HG02763 (cell line): ENCODE measurements around the gene SRRM1.
"Not testable (repeated sequence)": the region's sequence is repeated elsewhere in the genome, so short reads cannot be mapped to it uniquely, and the experiment has no call there.

Source experiments
- ATAC-seq: cut with Tn5 transposase; IDR thresholded peaks from one replicate; pipeline ENCODE4 v1.9.1; 2021; ENCODE audit warnings: mild to moderate bottlenecking, moderate library complexity; ENCODE audit not compliant: unreplicated experiment

Gene SRRM1

DNA sequence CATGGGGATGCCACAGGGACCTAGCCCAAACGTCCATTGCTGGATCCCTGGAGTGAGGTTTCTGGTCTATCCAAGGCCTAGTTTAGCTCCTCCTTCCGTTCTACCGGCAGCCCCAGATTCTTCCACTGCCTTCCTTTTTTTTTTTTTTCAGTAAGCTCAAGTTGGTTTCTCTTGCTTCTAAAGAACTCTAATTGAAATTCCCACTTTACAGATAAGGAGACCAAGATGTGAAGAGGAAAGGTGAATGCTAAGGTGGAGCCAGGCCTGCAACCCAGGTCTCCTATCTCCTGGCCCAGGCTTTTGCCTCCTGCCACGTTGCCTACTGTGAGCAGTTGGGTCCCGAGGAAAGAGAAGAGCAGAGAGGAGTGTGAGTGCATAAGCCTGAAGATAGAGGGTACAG, 70.6 kb downstream of the SRRM1 start:
- ATAC-seq, result no peak

DNA sequence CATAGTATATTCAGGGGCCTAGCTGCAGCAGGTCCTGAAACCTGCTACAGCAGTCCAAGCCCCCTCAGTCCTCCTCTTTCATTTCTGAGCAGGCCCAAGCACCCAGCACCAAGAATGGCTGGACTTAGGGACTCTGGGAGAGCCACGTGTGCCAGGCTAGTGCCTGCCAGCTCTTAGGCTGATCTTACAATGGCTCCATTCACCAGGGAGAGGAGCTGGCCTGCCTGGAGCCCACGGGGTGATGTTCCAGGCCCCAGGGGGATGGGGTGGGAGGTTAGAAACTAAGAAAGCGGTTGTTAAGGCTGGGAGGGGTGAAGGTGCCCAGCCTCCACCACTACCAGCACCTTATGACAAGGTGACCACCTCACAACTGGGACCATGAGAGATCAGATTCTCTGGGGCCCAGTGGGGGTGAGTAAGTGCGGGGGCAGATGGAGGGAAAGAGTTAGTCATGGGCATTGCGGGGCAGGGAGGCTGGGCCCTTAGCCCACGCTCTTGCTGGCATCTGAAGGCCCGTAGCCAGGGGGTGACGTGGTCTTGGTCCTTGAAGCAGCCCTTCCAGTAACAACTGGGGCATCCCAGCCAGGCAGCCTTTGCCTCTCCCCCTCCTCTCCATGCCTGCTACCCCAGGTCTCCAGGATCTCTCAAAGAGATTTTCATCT, 71.9 kb downstream of the SRRM1 start:
- no peak for ATAC-seq

DNA sequence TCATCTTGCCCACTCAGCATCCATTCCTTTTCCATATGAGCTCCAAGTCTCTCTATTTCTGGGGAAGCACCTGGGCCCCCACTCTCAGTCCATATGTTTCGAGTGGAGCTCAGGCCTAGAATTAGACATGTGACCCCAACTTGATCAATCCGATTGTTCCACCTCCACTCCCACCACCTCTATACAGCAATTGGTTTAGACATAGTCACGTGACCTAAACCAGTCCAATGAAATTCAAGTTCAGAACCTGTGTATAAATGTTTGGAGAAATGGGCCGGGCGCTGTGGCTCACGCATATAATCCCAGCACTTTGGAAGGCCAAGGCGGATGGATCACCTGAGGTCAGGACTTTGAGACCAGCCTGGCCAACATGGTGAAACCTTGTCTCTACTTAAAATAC, 72.6 kb downstream of the SRRM1 start:
- no peak for ATAC-seq

GRCh38 chr1:24717887-24718650, 75.0 kb downstream of the SRRM1 start:
- ATAC-seq, result no peak

GRCh38 chr1:24720152-24720551, 77.0 kb downstream of the SRRM1 start:
- ATAC-seq, result no peak

- ATAC-seq, result no peak
Measured at GRCh38 chr1:24721533-24721932, 78.4 kb downstream of the SRRM1 start.

- ATAC-seq, result not testable (repeated sequence)
Measured at GRCh38 chr1:24722073-24723035, 79.3 kb downstream of the SRRM1 start.
